A549 (cell line): ENCODE data around the gene CCT3. TPM values are rescaled to one million over a fixed set of nuclear protein-coding genes. Genes with fewer than 3 reads are reported as not detected.

ENCODE experiments used
- ATAC-seq, 2 experiments: fragments of 200-7000 bp in 1 of 2; fragments of >200 bp in 1 of 2; cut with Nextera tagmentation in 1 of 2; cut with Tn5 transposase in 1 of 2; 3 replicates each; pipeline versions ENCODE4 v1.8.0 to v1.9.1; 2018 to 2020; ENCODE audit warnings: mild to moderate bottlenecking in 1 of 2, moderate library complexity in 1 of 2
- CTCF ChIA-PET: fragments of 300-600 bp; sonication (Branson Sonifier 250); formaldehyde crosslinking; extraction: SDS; loops from one replicate; lab custom pipeline; 2021; ENCODE audit warnings: antibody characterized with exemption, inconsistent platforms; lab: Yijun Ruan, JAX
- POLR2A ChIA-PET: fragments of 350-600 bp; formaldehyde crosslinking; extraction: SDS; loops from one replicate; lab custom pipeline; 2021; ENCODE audit warnings: antibody characterized with exemption, inconsistent platforms; lab: Yijun Ruan, JAX
- DNase-seq, 2 experiments: peaks; one replicate each; pipeline versions ENCODE4 v3.0.0 to v3.0.0-alpha.2; 2011 to 2016; ENCODE audit warnings: low read depth in 1 of 2, low spot score in 1 of 2
- FAIRE-seq: peaks from 2 replicates; lab custom pipeline; 2011; peaks lifted over from hg19 to GRCh38; lab: Jason Lieb, UNC
- H3K27ac ChIP-seq, 2 experiments: fragments of >200 bp; sonication (Bioruptor Twin); formaldehyde crosslinking; 3 replicates each; pipeline ENCODE4 v1.5.1; 2016 to 2017
- H3K4me1 ChIP-seq: fragments of >200 bp; sonication (Bioruptor Twin); formaldehyde crosslinking; 3 replicates; pipeline ENCODE4 v1.6.1; 2016
- H3K4me2 ChIP-seq: fragments of >200 bp; sonication (Bioruptor Twin); formaldehyde crosslinking; 3 replicates; pipeline ENCODE4 v1.6.1; 2016
- H3K4me3 ChIP-seq: fragments of >200 bp; sonication (Bioruptor Twin); formaldehyde crosslinking; 3 replicates; pipeline ENCODE4 v1.5.1; 2016
- H3K9me3 ChIP-seq: fragments of >200 bp; sonication (Bioruptor Twin); formaldehyde crosslinking; 3 replicates; pipeline ENCODE4 v1.6.1; 2016
- BHLHE40 ChIP-seq: IDR thresholded peaks from 2 replicates; pipeline ENCODE4 v1.6.1; 2012; ENCODE audit warnings: low read depth, low read length, inconsistent platforms
- CBX8 ChIP-seq: fragments of 200-600 bp; sonication (generic); IDR thresholded peaks from 2 replicates; pipeline ENCODE4 v1.6.1; 2016
- CEBPB ChIP-seq, 2 experiments: fragments of >200 bp in 1 of 2; sonication (Bioruptor Twin) in 1 of 2; formaldehyde crosslinking in 1 of 2; IDR thresholded peaks; 2 replicates each; pipeline ENCODE4 v1.6.1; 2012 to 2016
- CHD2 ChIP-seq: fragments of 150-350 bp; IDR thresholded peaks from 2 replicates; pipeline ENCODE4 v1.6.1; 2014; ENCODE audit warnings: low read length; ENCODE audit not compliant: partially characterized antibody
- CHD4 ChIP-seq: fragments of 200-600 bp; sonication (generic); IDR thresholded peaks from 2 replicates; pipeline ENCODE4 v1.6.1; 2016; ENCODE audit warnings: antibody characterized with exemption, mild to moderate bottlenecking, borderline replicate concordance
- EHMT2 ChIP-seq: fragments of 200-600 bp; sonication (generic); IDR thresholded peaks from 2 replicates; pipeline ENCODE4 v1.6.1; 2016; ENCODE audit warnings: antibody characterized with exemption, low read depth, mild to moderate bottlenecking, moderate library complexity
- ESRRA ChIP-seq: fragments of 150-350 bp; IDR thresholded peaks from 2 replicates; pipeline ENCODE4 v1.6.1; 2014; ENCODE audit warnings: mild to moderate bottlenecking, low read length, borderline replicate concordance
- FOSB ChIP-seq: fragments of 250-450 bp; sonication (Bioruptor Pico); IDR thresholded peaks from 2 replicates; pipeline ENCODE4 v1.5.0; 2020; ENCODE audit warnings: mild to moderate bottlenecking, moderate library complexity
- FOSL2 ChIP-seq, 2 experiments: fragments of 450-650 bp in 1 of 2; fragments of >200 bp in 1 of 2; sonication (Bioruptor Twin) in 1 of 2; formaldehyde crosslinking; IDR thresholded peaks; 2 replicates each; pipeline versions ENCODE4 v1.5.0 to v1.6.1; 2016 to 2020; ENCODE audit warnings: mild to moderate bottlenecking in 1 of 2, moderate library complexity in 1 of 2
- GATA3 ChIP-seq: IDR thresholded peaks from 2 replicates; pipeline ENCODE4 v1.6.1; 2012; ENCODE audit warnings: borderline replicate concordance
- HEYL ChIP-seq: fragments of 250-450 bp; sonication (Bioruptor Pico); IDR thresholded peaks from 2 replicates; pipeline ENCODE4 v1.8.0; 2021; ENCODE audit warnings: mild to moderate bottlenecking, moderate library complexity
- KDM1A ChIP-seq: fragments of 200-600 bp; sonication (generic); IDR thresholded peaks from 2 replicates; pipeline ENCODE4 v1.6.1; 2016; ENCODE audit warnings: low read depth, mild to moderate bottlenecking
- MAFK ChIP-seq: fragments of 450-650 bp; IDR thresholded peaks from 2 replicates; pipeline ENCODE4 v1.6.1; 2014; ENCODE audit not compliant: partially characterized antibody
- MAZ ChIP-seq: fragments of 150-350 bp; IDR thresholded peaks from 2 replicates; pipeline ENCODE4 v1.6.1; 2014; ENCODE audit warnings: antibody characterized with exemption, low read depth, low read length, borderline replicate concordance
- NPAS2 ChIP-seq: fragments of 250-450 bp; sonication (Bioruptor Pico); IDR thresholded peaks from 2 replicates; pipeline ENCODE4 v1.8.0; 2022; ENCODE audit warnings: mild to moderate bottlenecking, moderate library complexity, borderline replicate concordance
- NR3C1 ChIP-seq: fragments of >200 bp; sonication (Bioruptor Twin); formaldehyde crosslinking; IDR thresholded peaks from 3 replicates; pipeline ENCODE4 v1.6.1; 2017
- POLR2A ChIP-seq: IDR thresholded peaks from 2 replicates; pipeline ENCODE4 v1.6.1; 2012; ENCODE audit warnings: mild to moderate bottlenecking, low read length
- POLR2AphosphoS2 ChIP-seq: conservative IDR thresholded peaks from 2 replicates; pipeline ENCODE4 v1.6.1; 2012; ENCODE audit warnings: low read length, improper control_type of control experiment, inconsistent platforms
- RAD21 ChIP-seq, 2 experiments: fragments of >200 bp in 1 of 2; sonication (Bioruptor Twin) in 1 of 2; formaldehyde crosslinking in 1 of 2; IDR thresholded peaks in 1 of 2; conservative IDR thresholded peaks in 1 of 2; 2 replicates in 1 of 2; 3 replicates in 1 of 2; pipeline ENCODE4 v1.6.1; 2012 to 2018; ENCODE audit warnings: inconsistent platforms in 1 of 2
- RARB ChIP-seq: fragments of 250-450 bp; sonication (Bioruptor Pico); IDR thresholded peaks from 2 replicates; pipeline ENCODE4 v1.8.0; 2021; ENCODE audit warnings: mild to moderate bottlenecking, moderate library complexity
- SMC3 ChIP-seq: fragments of >200 bp; sonication (Bioruptor Twin); formaldehyde crosslinking; IDR thresholded peaks from 3 replicates; pipeline ENCODE4 v1.6.1; 2018; ENCODE audit warnings: inconsistent platforms
- TP53 ChIP-seq: fragments of 250-450 bp; sonication (Bioruptor Pico); IDR thresholded peaks from 2 replicates; pipeline ENCODE4 v1.5.0; 2021; ENCODE audit warnings: mild to moderate bottlenecking, moderate library complexity
- ZC3H11A ChIP-seq: fragments of 450-650 bp; IDR thresholded peaks from 2 replicates; pipeline ENCODE4 v1.6.1; 2014; ENCODE audit warnings: antibody characterized with exemption, mild to moderate bottlenecking
- ZFP36 ChIP-seq: fragments of 450-650 bp; IDR thresholded peaks from 2 replicates; pipeline ENCODE4 v1.6.1; 2014; ENCODE audit warnings: borderline replicate concordance; ENCODE audit not compliant: partially characterized antibody
- WGBS: methylation state at CpG from one replicate; pipeline ENCODE4 v1.1.6; 2017; ENCODE audit errors: missing lambda C conversion rate; 5-methylcytosine and 5-hydroxymethylcytosine counted together
- polyA plus RNA-seq, 4 experiments: library from polyadenylated mRNA; depleted of rRNA in 3 of 4; stranded (reverse); fragments of >200 nt; fragmentation: RNase III in 1 of 4; extraction: RNeasy Plus Mini Kit Qiagen cat#74134 plus additional on column Dnase treatment in 1 of 4; gene quantifications; 2 replicates in 3 of 4; 3 replicates in 1 of 4; pipeline ENCODE4 v1.2.3, GENCODE V29; 2011 to 2017
- TF ChIP-seq, protein P1 (sequence below): IDR thresholded peaks from 2 replicates; pipeline ENCODE4 v1.6.1; 2012
- TF ChIP-seq, protein P2 (sequence below): fragments of 450-650 bp; IDR thresholded peaks from 2 replicates; pipeline ENCODE4 v1.6.1; 2014; ENCODE audit warnings: antibody characterized with exemption
- TF ChIP-seq, protein P3 (sequence below): fragments of >200 bp; sonication (Bioruptor Twin); formaldehyde crosslinking; IDR thresholded peaks from 3 replicates; pipeline ENCODE4 v1.5.1; 2016
- TF ChIP-seq, protein P4 (sequence below): IDR thresholded peaks from 2 replicates; pipeline ENCODE4 v1.6.1; 2012

The CCT3 gene
- polyA plus RNA-seq, 2 of the 4 experiments (the other 2 are of a cell fraction), result 528 to 824 TPM

DNA sequence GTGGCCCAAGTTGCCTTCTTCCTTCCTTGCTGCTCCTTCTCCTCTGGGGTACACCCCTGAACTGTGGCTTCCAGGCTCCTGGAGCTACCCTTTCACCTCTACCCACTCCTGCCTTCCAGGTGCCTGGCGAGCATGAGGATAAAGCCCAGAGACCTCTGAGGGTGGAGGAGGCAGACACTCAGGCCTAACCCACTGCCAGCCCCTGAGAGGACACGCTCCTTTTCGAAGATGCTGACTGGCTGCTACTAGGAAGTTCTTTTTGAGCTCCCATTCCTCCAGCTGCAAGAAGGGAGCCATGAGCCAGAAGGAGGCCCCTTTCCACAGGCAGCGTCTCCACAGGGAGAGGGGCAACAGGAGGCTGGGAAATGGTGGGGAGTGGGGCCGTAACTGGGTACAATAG lies 46.6 kb upstream of the CCT3 start (continued):
- TF ChIP-seq, protein P1, sequence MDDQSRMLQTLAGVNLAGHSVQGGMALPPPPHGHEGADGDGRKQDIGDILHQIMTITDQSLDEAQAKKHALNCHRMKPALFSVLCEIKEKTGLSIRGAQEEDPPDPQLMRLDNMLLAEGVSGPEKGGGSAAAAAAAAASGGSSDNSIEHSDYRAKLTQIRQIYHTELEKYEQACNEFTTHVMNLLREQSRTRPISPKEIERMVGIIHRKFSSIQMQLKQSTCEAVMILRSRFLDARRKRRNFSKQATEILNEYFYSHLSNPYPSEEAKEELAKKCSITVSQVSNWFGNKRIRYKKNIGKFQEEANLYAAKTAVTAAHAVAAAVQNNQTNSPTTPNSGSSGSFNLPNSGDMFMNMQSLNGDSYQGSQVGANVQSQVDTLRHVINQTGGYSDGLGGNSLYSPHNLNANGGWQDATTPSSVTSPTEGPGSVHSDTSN, result no peak
- no peak for TF ChIP-seq NR3C1
- TF ChIP-seq ESRRA, result no peak
- TF ChIP-seq, protein P2, sequence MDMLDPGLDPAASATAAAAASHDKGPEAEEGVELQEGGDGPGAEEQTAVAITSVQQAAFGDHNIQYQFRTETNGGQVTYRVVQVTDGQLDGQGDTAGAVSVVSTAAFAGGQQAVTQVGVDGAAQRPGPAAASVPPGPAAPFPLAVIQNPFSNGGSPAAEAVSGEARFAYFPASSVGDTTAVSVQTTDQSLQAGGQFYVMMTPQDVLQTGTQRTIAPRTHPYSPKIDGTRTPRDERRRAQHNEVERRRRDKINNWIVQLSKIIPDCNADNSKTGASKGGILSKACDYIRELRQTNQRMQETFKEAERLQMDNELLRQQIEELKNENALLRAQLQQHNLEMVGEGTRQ, result no peak
- TF ChIP-seq FOSB (CRISPR knock-in tag), result no peak
- TF ChIP-seq MAZ, result no peak
- no peak for TF ChIP-seq TP53 (CRISPR knock-in tag)
- TF ChIP-seq, all 56 proteins: peak for 0

DNA sequence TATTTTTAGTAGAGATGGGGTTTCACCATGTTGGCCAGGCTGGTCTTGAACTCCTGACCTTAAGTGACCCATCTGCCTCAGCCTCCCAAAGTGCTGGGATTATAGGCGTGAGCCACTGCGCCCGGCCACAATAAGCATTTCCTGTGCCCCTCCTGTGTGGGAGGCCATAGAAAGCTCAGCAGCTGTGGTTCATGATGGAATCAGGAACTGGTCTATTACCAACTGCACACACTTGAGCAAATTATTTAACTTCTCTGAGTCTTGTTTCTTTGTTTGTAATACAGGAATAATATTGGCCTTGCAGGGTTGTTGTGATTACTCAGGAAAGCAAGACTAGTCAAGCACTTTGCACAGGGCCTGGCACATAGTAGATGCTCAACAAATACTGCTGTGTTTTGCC lies 45.9 kb upstream of the CCT3 start:
- Histone ChIP-seq H3K4me2 (no peak overlapping the region), H3K4me1 (peaks cover 8% of the 10 kb centered on the region), H3K4me3 (no peak overlapping the region), H3K27ac (no peak overlapping the region), H3K9me3 (no peaks in the 10 kb centered on the region)
- ChIA-PET CTCF (interaction anchor here (0.7 to 31.5 kb wide), 17 partner anchors 19 to 272 kb away, joined by 3 to 543 read pairs (median 9); partner anchors contain the start of genes GPATCH4 and RHBG), POLR2A (no interaction called here)
- ATAC-seq, result no peak
- 95% methylated on average over 3 of the region's 3 CpGs for WGBS
- no peak for FAIRE-seq
- TF ChIP-seq, protein P2, result no peak
- TF ChIP-seq GATA3 (no peak), NPAS2 (CRISPR knock-in tag) (no peak), RARB (CRISPR knock-in tag) (no peak), CHD4 (no peak), RAD21 (conservative IDR thresholded peaks at IDR 0.05 in 1 of 2, IDR thresholded peaks at IDR 0.05 in 1 of 2) (no peak), ZC3H11A (no peak), ZFP36 (no peak), BHLHE40 (no peak), CEBPB (IDR thresholded peaks at IDR 0.05) (no peak), POLR2A (no peak), KDM1A (no peak), CBX8 (no peak), TP53 (CRISPR knock-in tag) (no peak), EHMT2 (no peak), POLR2AphosphoS2 (no peak), HEYL (CRISPR knock-in tag) (no peak), SMC3 (no peak)
- TF ChIP-seq, protein P1, result no peak
- no peak for DNase-seq

DNA sequence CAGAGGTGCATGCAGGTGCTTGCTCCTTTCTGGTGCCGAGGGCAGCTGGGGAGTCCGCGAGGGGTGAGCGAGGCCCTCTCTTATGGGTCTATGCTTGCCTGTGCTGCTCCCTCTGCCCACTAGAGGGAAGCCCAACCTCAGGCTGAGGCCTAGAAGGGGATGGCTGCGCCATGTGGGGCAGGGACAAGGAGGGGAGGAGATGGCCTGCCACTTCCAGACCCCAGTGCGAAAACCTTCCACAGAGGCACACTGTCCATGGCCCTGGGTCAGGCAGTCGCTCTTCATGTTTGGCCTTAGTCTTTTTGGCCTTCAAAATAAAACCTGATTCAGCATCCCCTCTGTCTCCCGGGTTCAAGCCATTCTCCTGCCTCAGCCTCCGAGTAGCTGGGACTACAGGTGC lies 44.9 kb upstream of the CCT3 start:
- ChIA-PET POLR2A (no interaction called here), CTCF (interaction anchor here (0.6 to 31.5 kb wide), 17 partner anchors 18 to 237 kb away, joined by 3 to 543 read pairs (median 4); partner anchors contain the start of genes GPATCH4 and RHBG)
- TF ChIP-seq, protein P3, sequence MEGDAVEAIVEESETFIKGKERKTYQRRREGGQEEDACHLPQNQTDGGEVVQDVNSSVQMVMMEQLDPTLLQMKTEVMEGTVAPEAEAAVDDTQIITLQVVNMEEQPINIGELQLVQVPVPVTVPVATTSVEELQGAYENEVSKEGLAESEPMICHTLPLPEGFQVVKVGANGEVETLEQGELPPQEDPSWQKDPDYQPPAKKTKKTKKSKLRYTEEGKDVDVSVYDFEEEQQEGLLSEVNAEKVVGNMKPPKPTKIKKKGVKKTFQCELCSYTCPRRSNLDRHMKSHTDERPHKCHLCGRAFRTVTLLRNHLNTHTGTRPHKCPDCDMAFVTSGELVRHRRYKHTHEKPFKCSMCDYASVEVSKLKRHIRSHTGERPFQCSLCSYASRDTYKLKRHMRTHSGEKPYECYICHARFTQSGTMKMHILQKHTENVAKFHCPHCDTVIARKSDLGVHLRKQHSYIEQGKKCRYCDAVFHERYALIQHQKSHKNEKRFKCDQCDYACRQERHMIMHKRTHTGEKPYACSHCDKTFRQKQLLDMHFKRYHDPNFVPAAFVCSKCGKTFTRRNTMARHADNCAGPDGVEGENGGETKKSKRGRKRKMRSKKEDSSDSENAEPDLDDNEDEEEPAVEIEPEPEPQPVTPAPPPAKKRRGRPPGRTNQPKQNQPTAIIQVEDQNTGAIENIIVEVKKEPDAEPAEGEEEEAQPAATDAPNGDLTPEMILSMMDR, result peak; percentile 76
- TF ChIP-seq SMC3 (peak; percentile 74), CHD2 (no peak), FOSL2 (IDR thresholded peaks at IDR 0.05) (no peak), FOSL2 (CRISPR knock-in tag; IDR thresholded peaks at IDR 0.05) (no peak), RAD21 (conservative IDR thresholded peaks at IDR 0.05 in 1 of 2, IDR thresholded peaks at IDR 0.05 in 1 of 2) (peak; percentile 85 to 92), MAFK (peak; percentile 48)
- TF ChIP-seq, protein P4, sequence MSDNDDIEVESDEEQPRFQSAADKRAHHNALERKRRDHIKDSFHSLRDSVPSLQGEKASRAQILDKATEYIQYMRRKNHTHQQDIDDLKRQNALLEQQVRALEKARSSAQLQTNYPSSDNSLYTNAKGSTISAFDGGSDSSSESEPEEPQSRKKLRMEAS, result 0 out of 2 replicates have a peak, but pooled peaks have one; percentile 38
- H3K4me3 ChIP-seq, result no peak overlapping the region
- peak; percentile 75 to 88 for DNase-seq
- peaks cover 8% of the 10 kb centered on the region for H3K4me1 ChIP-seq
- no peak overlapping the region for H3K4me2 ChIP-seq
- FAIRE-seq, result no peak
- peak; percentile 90 to 95 for ATAC-seq
- H3K9me3 ChIP-seq, result no peaks in the 10 kb centered on the region
- WGBS, result 33% methylated on average over 8 of the region's 9 CpGs
- 0 out of 6 replicates have a peak overlapping the region, but pooled peaks of 1 of the 2 experiments have one; percentile 47 for H3K27ac ChIP-seq
